Spleen (tissue), 11 donors: ENCODE data around the gene DGKG. TPM values are rescaled to one million over a fixed set of nuclear protein-coding genes. Genes with fewer than 3 reads are reported as not detected.

Experiments
- DNase-seq: peaks from one replicate; pipeline ENCODE4 v3.0.0-alpha.2; 2020
- H3K27ac ChIP-seq, 8 donors: fragments of 200-600 bp; sonication (generic) in 7 of 8; 1 replicate in 4 of 8; 2 replicates in 4 of 8; pipeline versions ENCODE4 v1.5.0 to v1.8.0; 2016 to 2021; ENCODE audit warnings: inconsistent platforms in 4 of 8, mild to moderate bottlenecking in 4 of 8, moderate library complexity in 1 of 8
- H3K27me3 ChIP-seq, 7 donors: fragments of 200-600 bp; sonication (generic) in 6 of 7; replicated peaks in 1 of 7; 1 replicate in 4 of 7; 2 replicates in 3 of 7; pipeline versions ENCODE4 v1.5.0 to v1.8.0; 2016 to 2021; ENCODE audit warnings: inconsistent platforms in 3 of 7, mild to moderate bottlenecking in 1 of 7
- H3K36me3 ChIP-seq, 6 donors: fragments of 200-600 bp; sonication (generic) in 5 of 6; 1 replicate in 4 of 6; 2 replicates in 2 of 6; pipeline versions ENCODE4 v1.5.0 to v1.8.0; 2016 to 2021; ENCODE audit warnings: inconsistent platforms in 2 of 6
- H3K4me1 ChIP-seq, 6 donors: fragments of 200-600 bp; sonication (generic) in 5 of 6; 1 replicate in 3 of 6; 2 replicates in 3 of 6; pipeline versions ENCODE4 v1.5.0 to v1.8.0; 2016 to 2021; ENCODE audit warnings: inconsistent platforms in 3 of 6
- H3K4me3 ChIP-seq, 8 donors: fragments of 200-600 bp; sonication (generic) in 7 of 8; 1 replicate in 4 of 8; 2 replicates in 4 of 8; pipeline versions ENCODE4 v1.5.0 to v1.8.0; 2016 to 2021; ENCODE audit warnings: inconsistent platforms in 4 of 8, mild to moderate bottlenecking in 4 of 8, moderate library complexity in 2 of 8
- H3K9me3 ChIP-seq, 8 donors: fragments of 200-600 bp; sonication (generic) in 7 of 8; 1 replicate in 4 of 8; 2 replicates in 4 of 8; pipeline versions ENCODE4 v1.5.0 to v1.8.0; 2016 to 2021; ENCODE audit warnings: inconsistent platforms in 4 of 8
- CTCF ChIP-seq, 11 experiments: fragments of 200-600 bp in 7 of 11; fragments of 450-650 bp in 4 of 11; sonication (generic) in 4 of 11; IDR thresholded peaks in 8 of 11; conservative IDR thresholded peaks in 3 of 11; 1 replicate in 7 of 11; 2 replicates in 4 of 11; pipeline versions ENCODE4 v1.4.0 to v1.8.0; 2016 to 2021; ENCODE audit warnings: antibody characterized with exemption in 11 of 11, inconsistent platforms in 4 of 11, mild to moderate bottlenecking in 1 of 11
- POLR2A ChIP-seq, 3 donors: fragments of 450-650 bp; IDR thresholded peaks; one replicate each; pipeline ENCODE4 v1.5.1; 2017; ENCODE audit warnings: antibody characterized with exemption in 3 of 3, mild to moderate bottlenecking in 1 of 3
- POLR2AphosphoS5 ChIP-seq, 3 donors: sonication (generic); formaldehyde crosslinking; IDR thresholded peaks; one replicate each; pipeline ENCODE4 v1.5.1; 2017; ENCODE audit warnings: antibody characterized with exemption in 3 of 3
- WGBS, 5 donors: extraction: QIAGEN DNeasy Blood & Tissue Kit in 3 of 5; methylation state at CpG; one replicate each; pipeline versions ENCODE4 v1.1.5 to v1.1.7; 2013 to 2018; 5-methylcytosine and 5-hydroxymethylcytosine counted together
- intact Hi-C: fragments of 100-400 bp; cut with DNase I; formaldehyde crosslinking; loops from one replicate; pipeline ENCODE4 v1.15.0; 2023; ENCODE audit warnings: low total_unique reads
- polyA plus RNA-seq, 3 donors: library from polyadenylated mRNA; stranded (reverse); fragments of 200-250 nt; gene quantifications; one replicate each; pipeline ENCODE4 v1.2.1, GENCODE V29; 2013
- total RNA-seq, 7 donors: library from RNA; depleted of rRNA in 3 of 7; stranded (reverse); fragments of >200 nt in 3 of 7; fragmentation: NEBNext Ultra II Directional in 4 of 7; extraction: Animal tissue kit (Norgen Biotek cat#: 25700) in 4 of 7; gene quantifications; one replicate each; pipeline versions ENCODE4 v1.1.0 to v1.2.1, GENCODE V29; 2016 to 2021
- donor health status: healthy with polysubstance abuse.
- donor health status: DM: no; HTN: no; CAD: no; lungs with moderate emphysema.
- donor health status: DM: no; HTN: no; CAD: no.
- donor health status: Bipolar disorder and iron deficiency.
- donor health status: healthy.
- donor health status: DM: no; HTN: no; CAD: no.
- donor health status: DM: yes; HTN: yes; CAD: no.

DGKG gene
- total and polyA plus RNA-seq, 10 donors: 0.22 to 7.7 (median 5.4) TPM

DNA sequence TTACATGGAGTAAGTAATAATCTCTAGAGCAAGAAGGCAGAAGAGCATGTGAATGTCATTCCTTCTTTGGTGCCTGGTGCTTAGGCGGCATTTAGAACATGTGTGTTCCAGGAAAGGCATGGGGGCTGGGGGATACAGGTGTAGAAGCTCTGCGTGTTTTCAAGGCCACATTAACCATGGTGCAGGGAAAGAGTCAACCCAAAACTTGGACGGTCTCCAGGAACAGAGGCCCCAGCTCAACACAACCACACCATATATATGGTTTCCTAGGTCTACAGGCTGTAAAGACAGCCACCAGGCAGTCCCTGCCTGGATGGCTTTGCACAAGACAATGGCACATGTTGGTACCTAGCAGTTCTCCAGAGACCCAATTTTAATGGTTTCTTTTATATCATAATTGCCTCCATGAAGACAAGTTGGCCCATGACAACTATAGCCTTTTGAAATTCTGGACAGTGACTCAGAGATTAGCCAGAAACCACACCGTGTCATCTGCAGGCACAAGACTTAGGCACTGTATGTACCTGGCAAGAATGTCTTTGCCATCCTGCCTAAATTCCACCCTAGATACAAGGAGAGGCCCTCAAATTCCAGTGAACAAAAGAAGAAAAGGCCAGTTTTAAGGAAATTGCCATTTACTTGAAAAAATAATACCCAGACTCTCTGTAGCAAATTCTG is 25.0 kb upstream of the DGKG start:
- intact Hi-C loops: no loop called here
- Histone ChIP-seq H3K9me3 (no peaks in the 10 kb centered on the region), H3K36me3 (no peaks in the 10 kb centered on the region), H3K27me3 (no peaks in the 10 kb centered on the region), H3K27ac (no peak overlapping the region), H3K4me1 (peaks cover 0 to 3% (median 0%) of the 10 kb centered on the region in 6 donors), H3K4me3 (no peak overlapping the region)
- no peak for DNase-seq
- TF ChIP-seq CTCF (IDR thresholded peaks at IDR 0.05 in 8 of 11, conservative IDR thresholded peaks at IDR 0.05 in 3 of 11) (no peak), POLR2AphosphoS5 (IDR thresholded peaks at IDR 0.05) (no peak), POLR2A (IDR thresholded peaks at IDR 0.05) (no peak)
- 72 to 87% (median 75%) methylated on average over 3 to 4 of the region's 4 CpGs for WGBS, 5 donors

DNA sequence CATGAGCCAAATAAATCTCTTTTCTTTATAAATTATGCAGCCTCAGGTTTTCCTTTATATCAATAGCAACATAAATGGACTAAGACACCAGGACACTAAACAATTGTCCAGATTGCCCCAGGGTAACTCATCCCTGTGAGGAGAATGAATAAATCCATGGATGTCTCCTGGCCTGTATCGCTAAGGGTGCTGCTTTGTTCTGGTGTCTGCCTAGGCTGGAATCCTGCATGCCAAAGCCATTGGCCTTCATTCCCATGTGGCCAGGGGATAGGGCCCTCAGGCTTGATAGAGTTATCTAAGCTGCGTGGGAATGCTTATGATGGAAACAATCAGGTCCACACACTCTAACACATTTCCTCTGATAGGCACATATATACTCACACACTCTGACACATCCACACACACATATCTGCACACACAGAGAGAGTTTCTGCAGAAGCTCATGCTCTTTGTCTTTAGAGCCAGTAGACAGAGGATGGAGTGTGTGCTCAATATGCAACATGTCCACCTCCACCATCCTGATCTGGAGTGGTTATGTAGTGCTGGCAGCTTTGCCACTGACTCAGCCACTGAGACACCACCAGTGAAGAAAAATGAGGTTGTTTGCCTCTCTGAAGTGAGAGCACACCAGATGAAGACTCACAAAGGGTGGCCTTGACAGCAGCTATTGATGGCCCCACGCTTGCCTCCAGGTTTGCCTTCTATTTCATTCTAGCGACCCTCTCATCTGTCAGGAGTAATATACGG is 24.0 kb upstream of the DGKG start:
- no peak for DNase-seq
- Histone ChIP-seq H3K4me3 (no peak overlapping the region), H3K4me1 (peaks cover 0 to 10% (median 2%) of the 10 kb centered on the region in 6 donors), H3K9me3 (no peaks in the 10 kb centered on the region), H3K36me3 (no peaks in the 10 kb centered on the region), H3K27ac (no peak overlapping the region), H3K27me3 (no peaks in the 10 kb centered on the region)
- 79 to 96% (median 93%) methylated on average over 5 of the region's 5 CpGs for WGBS, 5 donors
- TF ChIP-seq POLR2A (IDR thresholded peaks at IDR 0.05) (no peak), POLR2AphosphoS5 (IDR thresholded peaks at IDR 0.05) (no peak), CTCF (IDR thresholded peaks at IDR 0.05 in 8 of 11, conservative IDR thresholded peaks at IDR 0.05 in 3 of 11) (no peak)
- intact Hi-C loops: no loop called here

DNA sequence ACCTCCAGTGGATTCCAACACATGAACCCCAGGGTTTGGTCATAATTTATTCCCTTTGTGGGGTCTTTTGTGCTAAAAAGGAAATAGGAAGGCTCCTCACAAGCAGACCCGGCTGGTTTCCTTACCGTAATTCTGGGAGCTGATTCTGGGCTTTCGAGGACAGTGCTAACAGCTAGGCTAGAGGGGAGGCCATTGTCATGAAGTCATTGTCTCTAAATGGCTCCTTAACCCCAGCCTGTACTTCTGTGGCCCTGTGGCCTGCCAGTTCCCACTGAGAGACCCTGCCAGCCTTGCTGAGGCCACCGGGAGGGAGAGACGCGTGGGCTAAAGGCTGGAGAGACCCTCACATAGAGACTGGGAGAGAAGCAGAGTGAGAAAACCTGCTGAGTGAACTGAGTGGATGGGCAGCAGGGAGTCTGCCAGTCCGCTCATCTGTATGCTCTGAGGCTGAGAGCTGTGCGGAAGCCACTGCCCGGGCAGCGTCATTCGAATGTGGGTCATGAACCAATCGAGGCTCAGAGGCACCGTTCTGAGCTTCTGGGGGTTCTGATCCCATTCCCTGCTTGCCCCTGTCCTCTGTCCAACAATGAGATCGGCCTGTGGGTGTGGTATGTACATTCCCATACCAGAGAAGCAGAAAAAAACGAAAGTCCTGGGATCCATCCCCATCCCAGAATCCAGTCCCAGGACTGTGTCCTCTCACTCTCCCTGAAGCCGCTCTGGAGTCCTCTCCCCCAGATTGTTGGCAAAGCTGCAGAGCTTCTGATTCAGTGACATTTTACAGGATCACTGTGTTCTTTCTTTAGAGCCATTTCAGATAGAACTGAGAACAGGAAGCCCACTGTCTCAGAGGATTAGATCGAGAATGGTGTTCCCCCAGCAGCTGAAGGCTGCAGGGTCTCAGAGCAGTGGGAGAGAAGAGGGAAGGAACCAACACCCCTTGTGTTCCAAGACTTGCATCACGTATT is 21.3 kb upstream of the DGKG start:
- TF ChIP-seq POLR2A (IDR thresholded peaks at IDR 0.05): no peak
- no peak for TF ChIP-seq CTCF (IDR thresholded peaks at IDR 0.05 in 8 of 11, conservative IDR thresholded peaks at IDR 0.05 in 3 of 11)
- TF ChIP-seq POLR2AphosphoS5 (IDR thresholded peaks at IDR 0.05): no peak
- peaks cover 0 to 10% (median 2%) of the 10 kb centered on the region in 6 donors for H3K4me1 ChIP-seq
- 67 to 85% (median 83%) methylated on average over 18 of the region's 18 CpGs for WGBS, 5 donors
- no peaks in the 10 kb centered on the region for H3K27me3 ChIP-seq
- H3K9me3 ChIP-seq: peaks cover 0 to 5% (median 0%) of the 10 kb centered on the region in 8 donors
- no peaks in the 10 kb centered on the region for H3K36me3 ChIP-seq
- intact Hi-C loops: no loop called here
- no peak overlapping the region for H3K4me3 ChIP-seq
- H3K27ac ChIP-seq: no peak overlapping the region
- no peak for DNase-seq
